HepG2 (cell line): ENCODE measurements around the gene FLVCR1. TPM values are rescaled to one million over a fixed set of nuclear protein-coding genes. Genes with fewer than 3 reads are reported as not detected.

Source experiments
- ASH2L ChIP-seq: fragments of 300-600, 200-600 bp; sonication (generic); IDR thresholded peaks from 2 replicates; pipeline ENCODE4 v1.7.0; 2017; ENCODE audit warnings: low read depth, mild to moderate bottlenecking, moderate library complexity, mixed read lengths, low read length; ENCODE audit not compliant: insufficient read length
- CEBPG ChIP-seq: IDR thresholded peaks from 2 replicates; pipeline ENCODE4 v1.6.1; 2016
- FUBP1 ChIP-seq: sonication (generic); formaldehyde crosslinking; IDR thresholded peaks from 2 replicates; pipeline ENCODE4 v1.5.1; 2020; ENCODE audit warnings: missing genetic modification reagents, mild to moderate bottlenecking, borderline replicate concordance
- GTF3A ChIP-seq: sonication (generic); formaldehyde crosslinking; conservative IDR thresholded peaks from 2 replicates; pipeline ENCODE4 v1.4.0; 2020; ENCODE audit warnings: mild to moderate bottlenecking, missing genetic modification reagents
- HDAC2 ChIP-seq: sonication (generic); formaldehyde crosslinking; IDR thresholded peaks from 2 replicates; pipeline ENCODE4 v1.4.0; 2020; ENCODE audit warnings: missing genetic modification reagents
- HES4 ChIP-seq: sonication (generic); formaldehyde crosslinking; IDR thresholded peaks from 2 replicates; pipeline ENCODE4 v1.9.0; 2021; ENCODE audit warnings: mild to moderate bottlenecking, missing genetic modification reagents, borderline replicate concordance
- HIC2 ChIP-seq: sonication (generic); formaldehyde crosslinking; IDR thresholded peaks from 2 replicates; pipeline ENCODE4 v1.9.0; 2022; ENCODE audit warnings: low read depth, missing genetic modification reagents
- HNF4A ChIP-seq: sonication (generic); formaldehyde crosslinking; IDR thresholded peaks from 2 replicates; pipeline ENCODE4 v1.4.0; 2020; ENCODE audit warnings: missing genetic modification reagents
- ISL2 ChIP-seq: sonication (generic); formaldehyde crosslinking; IDR thresholded peaks from 2 replicates; pipeline ENCODE4 v1.5.0; 2020; ENCODE audit warnings: missing genetic modification reagents
- MAF1 ChIP-seq: sonication (generic); formaldehyde crosslinking; IDR thresholded peaks from 2 replicates; pipeline ENCODE4 v1.5.0; 2020; ENCODE audit warnings: missing genetic modification reagents, borderline replicate concordance
- MED1 ChIP-seq: sonication (generic); formaldehyde crosslinking; IDR thresholded peaks from 2 replicates; pipeline ENCODE4 v1.4.0; 2020; ENCODE audit warnings: missing genetic modification reagents
- NFE2 ChIP-seq: sonication (generic); formaldehyde crosslinking; IDR thresholded peaks from 2 replicates; pipeline ENCODE4 v1.4.0; 2020; ENCODE audit warnings: missing genetic modification reagents
- NR1H2 ChIP-seq: sonication (generic); formaldehyde crosslinking; IDR thresholded peaks from 2 replicates; pipeline ENCODE4 v1.8.1; 2022; ENCODE audit warnings: low read depth, missing genetic modification reagents, borderline replicate concordance
- RBFOX2 ChIP-seq: fragments of 200-400 bp; formaldehyde crosslinking; IDR thresholded peaks from 2 replicates; pipeline ENCODE4 v1.6.1; 2017; ENCODE audit warnings: low read depth, mild to moderate bottlenecking, low read length
- TEAD3 ChIP-seq: optimal IDR thresholded peaks from 2 replicates; pipeline ENCODE3; 2016; ENCODE audit warnings: borderline replicate concordance
- ZMAT3 ChIP-seq: sonication (generic); formaldehyde crosslinking; conservative IDR thresholded peaks from 2 replicates; pipeline ENCODE4 v1.7.0; 2021; ENCODE audit warnings: missing genetic modification reagents
- ZNF607 ChIP-seq: sonication (generic); formaldehyde crosslinking; IDR thresholded peaks from 2 replicates; pipeline ENCODE4 v1.5.1; 2020; ENCODE audit warnings: missing genetic modification reagents, mild to moderate bottlenecking, borderline replicate concordance
- ZNF788 ChIP-seq: sonication (generic); formaldehyde crosslinking; IDR thresholded peaks from 2 replicates; pipeline ENCODE4 v1.5.0; 2020; ENCODE audit warnings: mild to moderate bottlenecking, missing genetic modification reagents, borderline replicate concordance
- ZNF800 ChIP-seq: sonication (generic); formaldehyde crosslinking; IDR thresholded peaks from 2 replicates; pipeline ENCODE4 v1.4.0; 2020; ENCODE audit warnings: missing genetic modification reagents
- polyA plus RNA-seq, 8 experiments: library from polyadenylated mRNA; depleted of rRNA in 3 of 8; stranded (reverse) in 7 of 8; unstranded in 1 of 8; fragments of >200 nt; fragmentation: Illumina TruSeq in 4 of 8; extraction: Trizol in 4 of 8; gene quantifications; 2 replicates each; pipeline versions ENCODE4 v1.2.1 to v1.2.3, GENCODE V29; 2011 to 2016; ENCODE audit warnings: low read depth in 4 of 8, missing spikeins in 1 of 8, mixed read lengths in 1 of 8; ENCODE audit not compliant: insufficient read depth in 1 of 8
- total RNA-seq, 5 experiments: library from RNA; depleted of rRNA; stranded (reverse); fragments of >200 nt; fragmentation: Illumina TruSeq; extraction: Trizol; gene quantifications; 2 replicates each; pipeline ENCODE4 v1.2.3, GENCODE V29; 2016; ENCODE audit warnings: low read depth in 1 of 5

Gene FLVCR1
- total and polyA plus RNA-seq, 2 of the 13 experiments (the other 11 are each of a cell fraction or from before 2014, with no cell fraction given), result 14.8 to 39.8 TPM

GRCh38 chr1:212828395-212828794, 29.7 kb upstream of the FLVCR1 start (continued):
- TF ChIP-seq ZNF800 (CRISPR knock-in tag), result 0 out of 2 replicates have a peak, but pooled peaks have one; percentile 57
- peak; percentile 36; the same call in 1 of the 2 replicates for TF ChIP-seq RBFOX2
- TF ChIP-seq HNF4A, result peak; percentile 84
- 0 out of 2 replicates have a peak, but pooled peaks have one; percentile 19 for TF ChIP-seq HIC2
- peak; percentile 53 for TF ChIP-seq MED1 (CRISPR knock-in tag)
- no peak for TF ChIP-seq MAF1
- TF ChIP-seq CEBPG (CRISPR knock-in tag), result 0 out of 2 replicates have a peak, but pooled peaks have one; percentile 35
- 0 out of 2 replicates have a peak, but pooled peaks have one; percentile 12 for TF ChIP-seq ZNF607
- TF ChIP-seq FUBP1 (CRISPR knock-in tag), result no peak
- TF ChIP-seq ISL2 (CRISPR knock-in tag), result 0 out of 2 replicates have a peak, but pooled peaks have one; percentile 17
- TF ChIP-seq NR1H2 (CRISPR knock-in tag), result no peak
- TF ChIP-seq GTF3A (CRISPR knock-in tag), result no peak
- TF ChIP-seq TEAD3, result peak; percentile 58
- 0 out of 2 replicates have a peak, but pooled peaks have one; percentile 41 for TF ChIP-seq ZMAT3 (CRISPR knock-in tag)
- no peak for TF ChIP-seq NFE2
- TF ChIP-seq ASH2L, result peak; percentile 12
- peak; percentile 12; the same call in 1 of the 2 replicates for TF ChIP-seq HDAC2
- TF ChIP-seq HES4 (CRISPR knock-in tag), result no peak
- TF ChIP-seq ZNF788 (CRISPR knock-in tag), result peak; percentile 23; the same call in 1 of the 2 replicates
